ENCODE results near the gene TENT4A. TPM values are rescaled to one million over a fixed set of nuclear protein-coding genes. Genes with fewer than 3 reads are reported as not detected.

The TENT4A gene
- total and polyA plus RNA-seq, 2 of the 4 experiments (the other 2 are of a cell fraction) = 5.9 to 17.2 TPM

- H3K14ac ChIP-seq (replicated peaks; ENCODE audit: low read depth, low read length) = no peak overlapping the region
- no peak overlapping the region for H3K4ac ChIP-seq (ENCODE audit: low read depth, low read length)
- H2BK20ac ChIP-seq (ENCODE audit: low read depth, low read length) = no peak overlapping the region
- no TSS peak for BruUV-seq (replicated peaks)
- no peak overlapping the region for H2AK5ac ChIP-seq (ENCODE audit: low read depth, low read length)
- no peak overlapping the region for H4K8ac ChIP-seq (ENCODE audit: low read depth in 2 of 2, low read length in 2 of 2)
- H4K20me1 ChIP-seq (ENCODE audit: insufficient read depth, low read length) = no peaks in the 10 kb centered on the region
- H3K4me1 ChIP-seq (ENCODE audit: control insufficient read depth, insufficient read depth, low read length) = no peaks in the 10 kb centered on the region
- in situ Hi-C loops (cut with MboI; ENCODE audit: low sequenced_read_pairs) (no loop called here), dilution Hi-C loops (cut with HindIII; ENCODE audit: low sequenced_read_pairs, unreplicated experiment) (no loop called here), intact Hi-C loops (cut with micrococcal nuclease) (no loop called here)
- DNase-seq = no peak
- H2BK120ac ChIP-seq (ENCODE audit: low read depth, low read length) = no peak overlapping the region
- no peaks in the 10 kb centered on the region for H3K9me3 ChIP-seq (ENCODE audit: control insufficient read depth, insufficient read depth, low read length)
- no peak overlapping the region for H2BK5ac ChIP-seq (ENCODE audit: low read depth, low read length, poor library complexity, severe bottlenecking)
- no peak overlapping the region for H4K5ac ChIP-seq (ENCODE audit: low read depth, low read length)
- no peak overlapping the region for H3K23ac ChIP-seq (ENCODE audit: low read depth, low read length)
- no peak overlapping the region for H2BK15ac ChIP-seq (ENCODE audit: low read depth, low read length)
- no peak for ATAC-seq (ENCODE audit: low read depth)
- H3K79me1 ChIP-seq (ENCODE audit: low read depth in 1 of 2, low read length in 2 of 2) = no peaks in the 10 kb centered on the region
- TF ChIP-seq RCOR1 (IDR thresholded peaks at IDR 0.05; ENCODE audit: insufficient replicate concordance, low read length) (no peak), CTCF (conservative IDR thresholded peaks at IDR 0.05; ENCODE audit: low read depth, low read length) (no peak; the same call in 1 of the 2 replicates), FOS (IDR thresholded peaks at IDR 0.05; ENCODE audit: low read depth, low read length) (no peak), CEBPB (IDR thresholded peaks at IDR 0.05; ENCODE audit: low read depth, low read length) (no peak), RFX5 (IDR thresholded peaks at IDR 0.05; ENCODE audit: low read depth, low read length) (no peak)
- H4K91ac ChIP-seq (ENCODE audit: insufficient read depth, low read depth, low read length) = no peak overlapping the region
- no peak overlapping the region for H3K56ac ChIP-seq (ENCODE audit: extremely low read depth, insufficient read depth, low read length)
- H2AFZ ChIP-seq (replicated peaks; ENCODE audit: low read length, poor library complexity) = no peak overlapping the region
- H3K4me3 ChIP-seq (ENCODE audit: insufficient read depth, low read depth, low read length) = no peak overlapping the region
- H3K4me2 ChIP-seq (ENCODE audit: low read depth, low read length) = no peak overlapping the region
- ChIA-PET POLR2A (ENCODE audit: unreplicated experiment) (no interaction called here), CTCF (no interaction called here)
- H3K9me1 ChIP-seq (ENCODE audit: insufficient read depth, low read length) = no peaks in the 10 kb centered on the region
- no peak overlapping the region for H3K9ac ChIP-seq (ENCODE audit: low read depth, low read length)
- no peak overlapping the region for H2AK9ac ChIP-seq (replicated peaks; ENCODE audit: low read depth, low read length, poor library complexity)
- no peaks in the 10 kb centered on the region for H3K36me3 ChIP-seq (ENCODE audit: control insufficient read depth, insufficient read depth, low read length)
- H3K18ac ChIP-seq (ENCODE audit: low read depth, low read length) = no peak overlapping the region
- WGBS, 2 experiments (ENCODE audit: extremely low coverage in 2 of 2, insufficient read length in 1 of 2) = no CpG with 5 or more reads among the region's 7 CpGs
- H3K27me3 ChIP-seq (ENCODE audit: control insufficient read depth, insufficient read depth, low read length) = no peaks in the 10 kb centered on the region; the same call in 1 of the 2 replicates
- H3K27ac ChIP-seq (ENCODE audit: insufficient read depth, low read length) = no peak overlapping the region
Measured at GRCh38 chr5:6780802-6781391, 67.7 kb downstream of the TENT4A start.
